SK-N-SH (cell line): ENCODE measurements around the gene TRIM6.

ENCODE experiments used
- ELF1 ChIP-seq: IDR thresholded peaks from 2 replicates; pipeline ENCODE4 v1.4.0; 2012
- JUND ChIP-seq: IDR thresholded peaks from 2 replicates; pipeline ENCODE4 v1.4.0; 2012
- REST ChIP-seq: IDR thresholded peaks from 2 replicates; pipeline ENCODE4 v1.6.1; 2012; ENCODE audit warnings: mild to moderate bottlenecking, low read depth, low read length, moderate library complexity

- no peak for TF ChIP-seq ELF1
- no peak for TF ChIP-seq REST
- no peak for TF ChIP-seq JUND
Observed at GRCh38 chr11:5580577-5580976, 15.9 kb upstream of the TRIM6 start, which contains the start of gene OR52B6.
